K562 (cell line): Measurements from ENCODE around the gene SLC26A8. TPM values are rescaled to one million over a fixed set of nuclear protein-coding genes. Genes with fewer than 3 reads are reported as not detected.
A peak's percentile ranks its signal among the peaks of the same experiment; 100 is the strongest.

ENCODE experiments used
- CCAR2 ChIP-seq: fragments of 200-400 bp; formaldehyde crosslinking; IDR thresholded peaks from 2 replicates; pipeline ENCODE4 v1.6.1; 2017; ENCODE audit warnings: mild to moderate bottlenecking, low read depth, low read length
- DNMT1 ChIP-seq: fragments of 450-650 bp; IDR thresholded peaks from 2 replicates; pipeline ENCODE4 v1.6.1; 2016; ENCODE audit warnings: antibody characterized with exemption, mild to moderate bottlenecking
- HES1 ChIP-seq: fragments of 450-650 bp; IDR thresholded peaks from 2 replicates; pipeline ENCODE4 v1.6.1; 2016; ENCODE audit warnings: low read depth, mild to moderate bottlenecking, moderate library complexity
- L3MBTL2 ChIP-seq: fragments of 450-650 bp; IDR thresholded peaks from 2 replicates; pipeline ENCODE4 v1.6.1; 2016; ENCODE audit warnings: mild to moderate bottlenecking, moderate library complexity
- MTA2 ChIP-seq: fragments of 450-650 bp; IDR thresholded peaks from 2 replicates; pipeline ENCODE4 v1.6.1; 2016; ENCODE audit warnings: low read depth
- PATZ1 ChIP-seq: fragments of 250-450 bp; sonication (Bioruptor Pico); IDR thresholded peaks from 2 replicates; pipeline ENCODE4 v1.5.0; 2020; ENCODE audit warnings: mild to moderate bottlenecking, borderline replicate concordance
- PRDM10 ChIP-seq: fragments of 450-650 bp; IDR thresholded peaks from 2 replicates; pipeline ENCODE4 v1.6.1; 2018; ENCODE audit not compliant: partially characterized antibody
- SMARCA5 ChIP-seq: fragments of 450-650 bp; IDR thresholded peaks from 2 replicates; pipeline ENCODE4 v1.6.1; 2016
- TEAD2 ChIP-seq: fragments of 450-650 bp; IDR thresholded peaks from 2 replicates; pipeline ENCODE4 v1.6.1; 2016; ENCODE audit warnings: missing genetic modification characterization, control low read depth, missing compliant biosample characterization
- UBTF ChIP-seq, 2 experiments: IDR thresholded peaks; 2 replicates each; pipeline ENCODE4 v1.6.1; 2012; ENCODE audit warnings: improper control_type of control experiment in 2 of 2, low read depth in 2 of 2, low read length in 2 of 2, borderline replicate concordance in 1 of 2
- ZBTB2 ChIP-seq: fragments of 450-650 bp; IDR thresholded peaks from 2 replicates; pipeline ENCODE4 v1.6.1; 2016; ENCODE audit warnings: antibody characterized with exemption
- ZNF124 ChIP-seq: sonication (generic); formaldehyde crosslinking; IDR thresholded peaks from 2 replicates; pipeline ENCODE4 v1.8.1; 2022; ENCODE audit warnings: missing genetic modification reagents
- ZNF551 ChIP-seq: fragments of 250-450 bp; sonication (Bioruptor Pico); IDR thresholded peaks from 2 replicates; pipeline ENCODE4 v1.5.0; 2021; ENCODE audit warnings: mild to moderate bottlenecking, moderate library complexity
- polyA plus RNA-seq, 8 experiments: library from polyadenylated mRNA; depleted of rRNA in 4 of 8; stranded (reverse) in 5 of 8; unstranded in 3 of 8; fragments of >200 nt; fragmentation: Nextera tagmentation in 2 of 8; fragmentation: Illumina TruSeq in 1 of 8; extraction: Ambion mirVana in 2 of 8; extraction: Trizol in 1 of 8; gene quantifications; 2 replicates each; pipeline versions ENCODE4 v1.2.1 to v1.2.3, GENCODE V29; 2011 to 2014; ENCODE audit warnings: inconsistent platforms in 1 of 8, missing spikeins in 1 of 8
- total RNA-seq, 7 experiments: library from RNA; depleted of rRNA in 6 of 7; stranded (reverse); fragments of >200 nt in 6 of 7; fragmentation: Illumina TruSeq in 2 of 7; extraction: Trizol in 2 of 7; gene quantifications; 2 replicates each; pipeline versions ENCODE4 v1.2.1 to v1.2.3, GENCODE V29; 2011 to 2021; ENCODE audit warnings: low replicate concordance in 1 of 7
- TF ChIP-seq, protein P1 (sequence below): fragments of 450-650 bp; IDR thresholded peaks from 2 replicates; pipeline ENCODE4 v1.6.1; 2017; ENCODE audit warnings: antibody characterized with exemption

SLC26A8 gene
- total and polyA plus RNA-seq, 9 of the 15 experiments (the other 6 are each of a cell fraction or from before 2014, with no cell fraction given): not detected

- TF ChIP-seq, protein P1, sequence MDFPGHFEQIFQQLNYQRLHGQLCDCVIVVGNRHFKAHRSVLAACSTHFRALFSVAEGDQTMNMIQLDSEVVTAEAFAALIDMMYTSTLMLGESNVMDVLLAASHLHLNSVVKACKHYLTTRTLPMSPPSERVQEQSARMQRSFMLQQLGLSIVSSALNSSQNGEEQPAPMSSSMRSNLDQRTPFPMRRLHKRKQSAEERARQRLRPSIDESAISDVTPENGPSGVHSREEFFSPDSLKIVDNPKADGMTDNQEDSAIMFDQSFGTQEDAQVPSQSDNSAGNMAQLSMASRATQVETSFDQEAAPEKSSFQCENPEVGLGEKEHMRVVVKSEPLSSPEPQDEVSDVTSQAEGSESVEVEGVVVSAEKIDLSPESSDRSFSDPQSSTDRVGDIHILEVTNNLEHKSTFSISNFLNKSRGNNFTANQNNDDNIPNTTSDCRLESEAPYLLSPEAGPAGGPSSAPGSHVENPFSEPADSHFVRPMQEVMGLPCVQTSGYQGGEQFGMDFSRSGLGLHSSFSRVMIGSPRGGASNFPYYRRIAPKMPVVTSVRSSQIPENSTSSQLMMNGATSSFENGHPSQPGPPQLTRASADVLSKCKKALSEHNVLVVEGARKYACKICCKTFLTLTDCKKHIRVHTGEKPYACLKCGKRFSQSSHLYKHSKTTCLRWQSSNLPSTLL: no peak
- TF ChIP-seq CCAR2 (no peak), PATZ1 (CRISPR knock-in tag) (no peak), HES1 (no peak), DNMT1 (no peak), SMARCA5 (peak; percentile 42; the same call in 1 of the 2 replicates), PRDM10 (peak; percentile 17), L3MBTL2 (no peak), ZNF124 (no peak), ZBTB2 (peak; percentile 17; the same call in 1 of the 2 replicates), TEAD2 (tag) (no peak), ZNF551 (no peak), MTA2 (no peak), UBTF (IDR thresholded peaks at IDR 0.05; ENCODE audit: borderline replicate concordance in 1 of 2, low read depth in 2 of 2, low read length in 2 of 2) (peak in 1 of 2 experiments; percentile 27; a peak in 1 of 4 replicates)
Measured at GRCh38 chr6:35919085-35919826, 105.2 kb downstream of the SLC26A8 start (continued).
